ENCODE measurements around the gene RYR2. TPM values are rescaled to one million over a fixed set of nuclear protein-coding genes. Genes with fewer than 3 reads are reported as not detected.

Gene RYR2
- total and polyA plus RNA-seq, 2 donors (not counting 1 experiment from before 2014, with no cell fraction given): not detected

GRCh38 chr1:237164406-237165352, 122.7 kb downstream of the RYR2 start:
- Histone ChIP-seq H4K20me1 (ENCODE audit: control insufficient read depth, insufficient read depth, low read length, poor library complexity, severe bottlenecking) (no peaks in the 10 kb centered on the region), H3K9ac (ENCODE audit: low read length) (no peak overlapping the region), H2AFZ (ENCODE audit: insufficient read depth, low read depth, low read length, poor library complexity, severe bottlenecking) (no peak overlapping the region), H3K36me3 (replicated peaks in 1 of 2; ENCODE audit: control extremely low read depth in 1 of 2, control insufficient read depth in 1 of 2, extremely low read depth in 1 of 2, insufficient read depth in 2 of 2, low read length in 1 of 2) (no peaks in the 10 kb centered on the region), H3K27me3 (replicated peaks in 1 of 4; ENCODE audit: control extremely low read depth in 1 of 4, control insufficient read depth in 3 of 4, insufficient read depth in 4 of 4, low read length in 3 of 4) (no peaks in the 10 kb centered on the region), H3K27ac (ENCODE audit: low read length in 2 of 2) (no peak overlapping the region), H3K9me3 (ENCODE audit: control extremely low read depth in 1 of 3, control insufficient read depth in 2 of 3, insufficient read depth in 1 of 3, low read length in 2 of 3) (no peaks in the 10 kb centered on the region), H3K4me3 (ENCODE audit: control extremely low read depth in 1 of 5, extremely low read depth in 1 of 5, insufficient read depth in 1 of 5, low read depth in 2 of 5, low read length in 4 of 5) (no peak overlapping the region), H3K79me2 (ENCODE audit: control insufficient read depth, insufficient read depth, low read length) (no peaks in the 10 kb centered on the region), H3K4me2 (replicated peaks; ENCODE audit: low read depth, low read length, poor library complexity, severe bottlenecking) (no peak overlapping the region), H3K4me1 (ENCODE audit: control insufficient read depth in 2 of 2, insufficient read depth in 2 of 2, low read length in 2 of 2) (no peaks in the 10 kb centered on the region)
- no peak overlapping the region for H3K27ac Mint-ChIP-seq
- TF ChIP-seq CTCF (IDR thresholded peaks at IDR 0.05) (no peak), EZH2 (IDR thresholded peaks at IDR 0.05; ENCODE audit: borderline replicate concordance, insufficient read depth, low read depth, low read length, poor library complexity, severe bottlenecking) (no peak)
- no peaks in the 10 kb centered on the region for H3K9me3 Mint-ChIP-seq (ENCODE audit: insufficient read depth)
- DNase-seq: no peak
- intact Hi-C loops (cut with micrococcal nuclease): no loop called here
- H3K4me1 Mint-ChIP-seq: no peaks in the 10 kb centered on the region
- ChIA-PET CTCF (no interaction called here), POLR2A (no interaction called here)
- ATAC-seq (ENCODE audit: low read depth): no peak
- H3K27me3 Mint-ChIP-seq: no peaks in the 10 kb centered on the region
- H3K4me3 Mint-ChIP-seq: no peak overlapping the region
- WGBS (ENCODE audit: insufficient coverage): 79% methylated on average over 2 of the region's 8 CpGs

GRCh38 chr1:237166086-237166485, 124.1 kb downstream of the RYR2 start:
- Mint-ChIP-seq H3K27me3 (no peaks in the 10 kb centered on the region), H3K27ac (no peak overlapping the region), H3K4me1 (no peaks in the 10 kb centered on the region), H3K9me3 (ENCODE audit: insufficient read depth) (no peaks in the 10 kb centered on the region), H3K4me3 (no peak overlapping the region)
- DNase-seq: no peak
- no peaks in the 10 kb centered on the region for H3K9me3 ChIP-seq (ENCODE audit: control extremely low read depth in 1 of 3, control insufficient read depth in 2 of 3, insufficient read depth in 1 of 3, low read length in 2 of 3)
- H3K4me3 ChIP-seq (ENCODE audit: control extremely low read depth in 1 of 5, extremely low read depth in 1 of 5, insufficient read depth in 1 of 5, low read depth in 2 of 5, low read length in 4 of 5): no peak overlapping the region
- TF ChIP-seq EZH2 (IDR thresholded peaks at IDR 0.05; ENCODE audit: borderline replicate concordance, insufficient read depth, low read depth, low read length, poor library complexity, severe bottlenecking): no peak
- no peak for TF ChIP-seq CTCF (IDR thresholded peaks at IDR 0.05)
- CTCF ChIA-PET: no interaction called here
- H3K27me3 ChIP-seq (replicated peaks in 1 of 4; ENCODE audit: control extremely low read depth in 1 of 4, control insufficient read depth in 3 of 4, insufficient read depth in 4 of 4, low read length in 3 of 4): no peaks in the 10 kb centered on the region
- ATAC-seq (ENCODE audit: low read depth): no peak
- H2AFZ ChIP-seq (ENCODE audit: insufficient read depth, low read depth, low read length, poor library complexity, severe bottlenecking): no peak overlapping the region
- H4K20me1 ChIP-seq (ENCODE audit: control insufficient read depth, insufficient read depth, low read length, poor library complexity, severe bottlenecking): no peaks in the 10 kb centered on the region
- H3K9ac ChIP-seq (ENCODE audit: low read length): no peak overlapping the region
- H3K36me3 ChIP-seq (replicated peaks in 1 of 2; ENCODE audit: control extremely low read depth in 1 of 2, control insufficient read depth in 1 of 2, extremely low read depth in 1 of 2, insufficient read depth in 2 of 2, low read length in 1 of 2): no peaks in the 10 kb centered on the region
- H3K4me2 ChIP-seq (replicated peaks; ENCODE audit: low read depth, low read length, poor library complexity, severe bottlenecking): no peak overlapping the region
- no CpG with 5 or more reads among the region's 1 CpG for WGBS (ENCODE audit: insufficient coverage)
- POLR2A ChIA-PET: no interaction called here
- no peaks in the 10 kb centered on the region for H3K79me2 ChIP-seq (ENCODE audit: control insufficient read depth, insufficient read depth, low read length)
- no peaks in the 10 kb centered on the region for H3K4me1 ChIP-seq (ENCODE audit: control insufficient read depth in 2 of 2, insufficient read depth in 2 of 2, low read length in 2 of 2)
- intact Hi-C loops (cut with micrococcal nuclease): no loop called here
- H3K27ac ChIP-seq (ENCODE audit: low read length in 2 of 2): no peak overlapping the region
